Epidermal melanocyte (primary cell): ENCODE results near the gene NATD1.

Experiments used
- DNase-seq: peaks from one replicate; pipeline ENCODE4 v3.0.0; 2011; ENCODE audit warnings: low spot score; ENCODE audit not compliant: insufficient read length

Gene NATD1

DNA sequence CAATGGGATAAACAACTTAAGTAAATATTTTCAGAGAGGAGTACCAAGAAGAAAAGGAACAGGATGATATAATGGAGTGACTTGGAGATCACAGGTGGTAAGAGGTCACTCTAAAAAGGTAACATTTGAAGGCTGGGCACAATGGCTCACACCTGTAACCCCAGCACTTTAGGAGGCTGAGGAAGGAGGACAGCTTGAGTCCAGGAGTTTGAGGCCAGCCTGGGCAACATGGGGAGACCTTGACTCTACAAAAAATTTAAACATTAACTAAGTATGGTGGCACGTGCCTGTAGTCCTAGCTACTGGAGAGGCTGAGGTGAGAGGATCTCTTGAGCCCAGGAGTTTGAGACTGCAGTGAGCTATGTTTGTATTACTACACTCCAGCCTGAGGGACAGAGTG is 35.9 kb downstream of the NATD1 start:
- DNase-seq = no peak

DNA sequence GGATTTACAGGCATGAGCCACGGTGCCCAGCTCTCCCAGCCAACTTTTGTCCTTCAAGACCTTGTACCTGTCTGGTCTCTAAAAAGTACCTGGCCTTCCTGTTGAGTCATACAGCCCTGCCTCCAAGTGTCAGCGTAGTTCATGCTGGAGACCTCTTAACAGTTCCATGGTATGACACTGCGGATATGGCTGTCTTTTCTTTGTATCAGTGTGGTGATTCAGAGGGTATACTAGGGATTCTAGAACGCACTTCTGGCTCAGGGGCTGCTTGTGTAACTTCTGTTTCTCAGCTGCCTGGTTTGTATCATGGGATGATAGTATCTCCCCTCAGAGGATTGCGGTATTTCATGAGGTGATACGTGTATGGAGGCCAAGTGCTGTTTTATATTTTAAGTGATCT is 37.3 kb downstream of the NATD1 start:
- no peak for DNase-seq

DNA sequence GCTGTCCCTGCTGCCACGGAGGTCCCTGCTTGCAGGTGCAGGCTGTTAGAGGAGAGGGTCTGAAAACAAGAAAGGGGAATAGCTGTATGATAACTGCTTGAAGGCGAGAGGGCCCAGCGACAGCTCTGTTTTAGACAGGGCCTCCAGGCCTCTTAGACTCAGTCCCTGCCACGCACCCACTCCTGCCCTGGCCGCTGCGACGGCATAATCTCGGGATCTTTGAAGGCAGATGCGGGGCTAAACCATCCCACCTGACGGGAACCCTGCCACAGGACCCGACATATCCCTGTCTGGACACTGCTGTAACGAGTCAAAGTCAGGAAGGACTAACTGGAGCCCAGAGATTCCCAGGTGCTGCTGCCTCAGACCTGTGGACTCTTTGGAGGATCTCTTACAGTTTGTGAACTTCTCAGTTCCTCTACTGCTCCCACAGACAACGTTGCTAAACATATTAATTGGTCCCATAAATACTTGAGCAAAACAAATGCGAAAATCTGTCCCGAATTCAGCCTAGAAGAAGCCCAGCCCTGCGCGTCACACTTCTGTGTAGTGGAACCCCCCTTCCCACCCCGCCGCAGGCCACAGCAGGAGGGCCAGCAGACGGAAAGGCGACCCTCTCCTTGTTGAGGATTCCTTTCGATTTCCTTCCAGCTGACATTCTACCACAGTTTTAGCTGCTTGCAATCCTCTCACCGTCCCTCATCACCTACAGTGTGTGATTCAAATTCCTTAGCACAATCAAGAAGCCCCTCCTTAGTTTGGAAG is 38.3 kb downstream of the NATD1 start:
- DNase-seq = no peak

DNA sequence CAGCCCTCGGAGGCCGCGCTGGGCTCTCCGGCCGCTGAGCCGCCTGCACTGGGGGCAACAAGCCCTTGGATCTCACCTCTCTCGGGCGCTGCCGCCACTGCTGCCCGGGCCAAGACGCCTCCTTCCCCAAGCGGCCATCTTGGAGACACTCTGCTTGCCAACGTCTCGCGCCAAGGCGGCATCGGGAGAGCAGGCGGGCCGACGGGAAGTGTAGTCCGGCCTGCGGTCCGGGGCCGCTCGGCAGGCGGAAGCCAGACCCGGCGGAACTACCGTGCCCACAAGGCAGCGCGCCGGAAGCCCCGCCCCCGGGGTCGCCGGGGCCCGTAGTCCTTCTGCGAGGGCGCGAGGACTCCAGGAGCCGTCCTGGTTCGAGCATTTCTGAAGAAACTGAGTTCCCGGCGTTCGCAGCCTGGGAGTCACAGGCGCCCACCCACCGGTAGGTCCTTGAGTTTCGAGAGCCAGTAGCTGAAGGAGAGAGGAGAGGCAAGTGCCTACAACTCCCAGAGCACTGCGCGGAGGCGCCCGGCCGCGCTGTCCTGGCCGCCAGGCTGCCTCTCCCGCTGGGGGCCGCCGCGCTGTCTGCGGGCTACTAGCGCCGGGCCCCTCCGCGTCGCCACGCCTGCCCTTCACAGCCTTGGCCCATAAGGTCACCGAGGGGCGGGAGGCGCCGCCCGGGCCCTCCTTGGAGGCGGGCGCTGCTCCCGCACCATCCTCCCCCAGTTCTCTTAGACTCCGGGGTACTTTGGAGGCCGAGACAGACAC is 39.0 kb downstream of the NATD1 start, which contains the start of gene TMEM11:
TMEM11 (minus strand) TSS at position 147 of the 762 bp plus-strand sequence; CDS start at position 138, 9 bp downstream.
- peak; percentile 95 for DNase-seq

DNA sequence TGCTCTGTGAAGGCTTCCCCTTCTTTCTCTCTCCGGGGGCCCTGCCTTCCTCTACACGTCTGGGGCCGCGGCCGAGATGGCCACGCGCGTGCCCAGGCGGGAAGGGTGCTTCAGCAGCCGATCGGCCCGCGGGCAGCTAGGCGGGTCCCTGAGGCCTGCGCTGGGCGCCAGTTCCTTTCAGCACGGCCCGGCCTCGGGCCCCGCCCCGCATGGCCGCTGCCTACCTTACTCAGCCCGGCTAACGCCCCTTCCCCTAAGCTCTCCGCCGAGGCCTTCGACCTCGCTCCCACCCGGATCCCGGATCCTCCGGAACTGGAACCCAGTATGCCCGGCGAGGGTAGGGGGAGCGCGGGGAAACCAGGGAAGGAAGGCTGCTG is 39.6 kb downstream of the NATD1 start:
- no peak for DNase-seq

DNA sequence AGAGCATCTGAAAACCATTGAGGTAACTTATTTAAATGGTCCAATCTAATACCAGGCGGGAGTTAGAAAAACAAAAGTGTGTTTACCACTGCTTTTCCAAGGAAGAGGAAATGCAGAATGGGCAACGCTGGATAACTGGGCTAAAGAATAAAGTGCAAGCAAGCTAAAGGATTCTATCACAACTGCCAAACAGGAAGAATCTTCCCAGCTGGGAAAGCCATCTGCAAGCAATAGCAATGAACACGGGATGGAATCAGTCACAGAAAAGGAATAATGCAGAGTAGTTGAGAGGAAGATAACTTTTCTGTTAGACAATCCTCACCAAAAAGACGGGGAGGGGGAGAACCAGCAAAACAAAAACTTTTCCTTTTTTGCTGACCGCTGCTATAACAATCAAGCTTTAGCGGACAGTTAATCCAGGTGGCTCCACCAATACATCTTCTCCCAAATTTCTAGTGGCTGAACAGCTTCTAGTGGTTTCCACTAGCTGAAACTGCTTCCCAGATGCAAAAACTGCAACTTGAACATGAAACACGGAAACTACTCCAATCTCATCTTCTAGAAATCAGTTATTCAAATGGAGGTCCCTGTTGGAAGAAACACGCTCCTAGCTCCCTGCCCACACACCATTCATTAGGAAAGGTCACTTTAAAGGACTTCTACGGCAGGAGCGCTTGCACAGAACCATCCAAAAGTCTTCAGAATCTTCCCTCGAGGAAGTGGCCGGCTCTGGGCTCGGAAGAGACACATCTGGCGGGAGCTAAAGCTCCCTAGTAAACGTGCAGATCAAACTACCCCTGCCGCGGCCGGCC is 40.2 kb downstream of the NATD1 start:
- no peak for DNase-seq

DNA sequence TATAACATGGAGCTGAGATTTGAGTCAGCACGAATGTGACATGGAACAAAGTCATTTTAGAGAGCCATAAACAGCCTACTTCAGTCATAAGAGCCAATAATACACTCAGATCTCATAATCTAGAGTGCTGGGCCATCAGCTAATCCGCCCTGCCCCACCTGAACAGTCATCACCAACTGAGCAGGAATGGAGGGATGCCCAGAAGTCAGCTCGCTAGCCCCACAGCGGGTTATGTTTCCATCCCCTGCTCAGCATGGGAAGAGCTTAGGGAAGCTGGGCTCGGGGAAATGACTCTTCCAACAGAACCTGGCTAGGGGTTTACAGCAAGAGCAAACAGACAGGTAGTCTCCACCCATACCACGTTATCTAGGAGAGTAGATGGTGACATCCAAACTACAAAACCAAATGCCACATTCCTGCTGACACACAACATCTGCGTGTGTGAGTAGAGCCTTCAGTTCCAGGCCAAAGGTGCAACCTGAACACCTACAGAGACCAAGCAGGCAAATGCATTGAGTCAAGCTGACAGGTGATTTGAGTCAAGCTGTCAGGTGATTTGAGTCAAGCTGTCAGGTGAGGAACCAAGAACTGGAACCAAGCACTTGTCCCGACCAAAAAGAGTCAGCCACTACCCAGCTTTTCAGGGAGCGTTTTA is 41.3 kb downstream of the NATD1 start:
- no peak for DNase-seq

DNA sequence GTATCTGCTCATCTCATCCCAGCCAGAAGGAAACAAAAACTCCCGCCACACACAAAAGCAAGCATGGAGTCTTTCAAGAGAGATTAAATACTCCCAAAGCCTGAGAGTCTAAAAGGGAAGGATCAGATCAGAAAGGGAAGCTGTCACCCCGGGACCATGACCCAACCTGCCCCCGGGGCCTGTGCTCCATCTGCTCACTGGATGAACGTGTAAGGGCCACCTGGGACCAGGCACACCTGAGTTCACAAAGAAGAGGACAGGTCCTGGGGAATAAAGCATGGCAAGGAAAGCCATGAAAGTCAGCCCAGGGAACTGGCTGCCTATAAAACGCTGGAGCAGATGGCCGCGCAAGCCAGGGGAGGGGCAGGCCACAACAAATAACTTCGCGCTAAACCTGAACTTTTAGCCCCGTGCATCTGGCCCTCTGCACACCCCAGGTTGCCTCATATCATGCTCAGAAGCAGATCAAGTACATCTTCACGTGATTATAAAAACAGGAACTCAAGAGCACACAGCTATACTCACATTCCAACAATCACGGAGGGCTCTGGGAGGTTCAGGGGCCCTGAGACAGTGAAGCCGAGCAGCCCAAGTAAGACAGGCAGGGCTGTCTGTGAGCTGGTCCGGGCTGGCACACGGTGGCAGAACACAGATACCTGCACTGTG is 42.7 kb downstream of the NATD1 start:
- DNase-seq = no peak

DNA sequence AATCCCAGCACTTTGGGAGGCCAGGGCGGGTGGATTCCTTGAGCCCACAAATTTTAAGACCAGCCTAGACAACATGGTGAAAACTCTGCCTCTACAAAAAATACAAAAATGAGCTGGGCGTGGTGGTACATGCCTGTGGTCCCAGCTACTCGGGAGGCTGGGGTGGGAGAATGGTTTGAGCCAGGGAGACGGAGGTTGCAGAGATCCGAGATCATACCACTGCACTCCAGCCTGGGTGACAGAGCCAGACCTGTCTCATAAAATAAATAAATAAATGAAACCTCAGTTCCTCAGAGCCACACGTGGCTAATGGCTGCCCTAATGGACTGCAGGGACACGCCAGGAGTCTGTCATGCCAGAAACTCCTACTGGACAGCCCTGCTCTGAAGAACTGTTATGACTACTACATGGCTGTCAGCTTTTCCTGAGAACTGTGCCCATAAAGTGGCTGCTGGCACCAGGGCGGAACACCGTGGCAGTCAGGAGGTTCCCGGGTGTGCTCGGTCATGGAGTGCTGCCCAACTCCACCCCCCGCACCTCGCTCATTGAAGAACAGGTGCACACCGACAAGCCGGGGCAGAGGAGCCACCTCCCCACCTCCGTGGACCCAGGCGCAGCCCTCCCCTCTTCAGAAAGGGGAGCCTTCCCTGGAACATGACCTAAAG is 43.6 kb downstream of the NATD1 start:
- DNase-seq = no peak

DNA sequence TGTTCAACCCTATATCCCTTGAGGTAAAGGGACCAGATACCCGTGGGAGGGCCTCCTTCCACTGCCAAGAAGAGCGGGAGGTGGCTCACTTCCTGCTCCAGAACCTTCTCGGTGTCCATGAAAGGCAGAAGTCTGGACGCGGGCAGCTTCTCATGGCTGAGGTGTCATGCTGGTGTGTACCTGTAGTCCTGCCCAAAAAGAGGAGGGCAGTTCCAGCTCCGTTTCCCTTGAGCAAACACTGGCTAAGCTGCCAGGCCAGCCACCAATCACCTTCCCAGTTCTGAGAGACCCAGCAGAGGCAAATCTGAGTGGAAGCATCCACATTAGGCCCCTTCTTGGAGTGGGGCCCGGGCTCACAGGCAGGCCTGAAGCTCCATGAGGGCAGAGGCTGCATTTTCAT is 44.9 kb downstream of the NATD1 start:
- DNase-seq = no peak

DNA sequence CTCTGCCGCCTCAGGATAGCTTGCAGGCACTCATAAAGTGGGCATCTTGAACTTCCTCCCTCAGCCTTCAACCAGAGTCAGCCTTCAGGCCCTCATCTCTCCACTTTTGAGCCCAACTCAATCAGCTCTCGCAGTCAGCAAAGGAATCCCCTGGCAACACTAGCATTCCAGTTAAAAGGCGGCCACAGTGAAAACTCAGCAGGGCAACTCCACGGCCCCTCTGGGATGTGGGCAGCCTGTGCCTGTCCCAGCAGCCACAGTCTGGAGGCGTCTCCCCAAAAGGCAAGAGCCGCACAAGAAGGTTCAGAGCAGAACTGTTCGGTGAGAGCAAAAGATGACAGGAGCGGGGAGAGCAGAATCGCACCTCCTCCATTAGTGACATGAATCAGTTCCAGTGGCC is 48.3 kb downstream of the NATD1 start:
- DNase-seq = no peak

DNA sequence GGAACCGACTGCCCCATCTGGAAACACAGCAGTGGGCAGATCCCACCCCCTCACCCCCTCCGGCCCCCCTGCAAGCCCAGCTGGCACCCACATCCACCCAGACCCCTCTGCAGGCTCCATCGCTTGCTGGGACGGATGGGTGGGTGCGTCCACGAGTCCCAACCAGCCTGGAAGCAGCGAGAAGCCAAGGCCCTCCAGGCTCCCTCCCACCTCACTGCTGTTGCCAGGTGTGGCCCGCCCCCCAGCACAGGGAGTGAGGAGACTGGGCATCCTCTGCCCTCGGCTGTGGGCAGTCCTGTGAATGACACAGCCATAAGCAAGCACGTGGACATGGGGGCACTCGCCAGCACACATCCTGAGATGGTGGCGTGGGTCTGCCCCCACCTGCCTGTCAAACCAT is 50.7 kb downstream of the NATD1 start:
- DNase-seq = no peak

DNA sequence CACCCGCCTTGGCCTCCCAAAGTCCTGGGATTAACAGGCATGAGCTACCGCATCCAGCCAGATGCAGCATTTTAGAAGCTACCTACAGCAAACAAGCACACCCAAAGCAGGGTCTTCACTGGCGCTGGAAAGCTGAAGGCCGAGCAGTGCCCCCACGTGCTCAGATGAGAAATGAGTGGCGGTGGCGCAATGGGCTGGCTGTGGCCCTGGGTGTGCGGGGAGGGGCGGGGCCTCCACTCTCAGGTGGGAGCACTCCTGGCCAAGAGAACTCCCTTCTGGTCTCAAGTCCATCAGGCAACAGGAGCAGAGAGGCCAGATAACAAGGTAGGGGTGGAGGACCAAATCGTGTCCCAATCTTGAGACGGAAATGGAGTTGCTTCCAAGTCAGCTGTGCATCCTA is 51.3 kb downstream of the NATD1 start:
- no peak for DNase-seq

DNA sequence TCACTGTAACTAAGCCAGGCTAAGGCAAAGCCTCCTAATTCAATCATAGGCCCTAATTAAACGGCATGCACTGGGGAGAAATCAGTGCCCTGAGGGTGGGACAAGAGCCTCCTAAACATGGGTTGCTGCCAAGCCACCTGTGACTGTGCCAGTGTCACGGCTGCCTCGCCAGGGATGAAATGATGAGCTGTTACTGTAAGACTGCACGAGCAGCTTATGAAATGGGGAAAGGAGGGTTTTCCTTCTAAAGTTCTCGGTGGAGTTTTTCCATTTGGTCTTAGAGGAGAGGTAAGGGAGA is 52.0 kb downstream of the NATD1 start:
- peak; percentile 61 for DNase-seq

DNA sequence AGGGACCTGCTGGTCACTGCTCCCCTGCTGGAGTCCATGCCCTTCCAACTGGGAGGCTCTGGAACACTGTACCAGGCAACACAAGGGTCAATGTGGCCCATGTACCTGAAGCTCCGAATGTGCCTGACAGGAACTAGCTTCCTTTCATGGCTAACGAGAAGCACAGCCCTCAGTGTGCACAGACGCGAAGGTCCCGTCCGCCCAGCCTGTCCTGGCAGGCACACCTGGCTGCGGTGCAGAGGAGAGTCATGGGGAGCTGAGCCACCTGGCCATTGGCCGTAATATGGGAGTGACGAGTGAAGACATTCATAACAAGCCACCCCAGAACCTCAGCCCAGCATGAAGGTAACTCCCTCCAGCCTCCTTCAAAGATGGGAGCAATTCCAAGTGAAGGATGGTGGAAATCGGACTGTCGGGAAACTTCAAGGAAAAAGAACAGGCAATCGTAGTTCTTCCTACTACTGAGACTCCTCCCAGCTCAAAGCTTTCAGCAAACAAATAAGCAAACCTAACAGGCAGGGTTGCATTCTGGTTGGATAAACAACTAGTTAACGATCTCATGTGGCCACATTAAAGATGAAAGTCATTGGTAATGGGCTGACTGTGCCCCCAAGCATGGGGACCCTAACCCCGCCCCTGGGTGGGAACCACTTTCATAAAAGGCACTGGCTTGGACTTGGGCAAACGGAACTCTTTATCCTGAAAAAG is 52.5 kb downstream of the NATD1 start:
- no peak for DNase-seq

DNA sequence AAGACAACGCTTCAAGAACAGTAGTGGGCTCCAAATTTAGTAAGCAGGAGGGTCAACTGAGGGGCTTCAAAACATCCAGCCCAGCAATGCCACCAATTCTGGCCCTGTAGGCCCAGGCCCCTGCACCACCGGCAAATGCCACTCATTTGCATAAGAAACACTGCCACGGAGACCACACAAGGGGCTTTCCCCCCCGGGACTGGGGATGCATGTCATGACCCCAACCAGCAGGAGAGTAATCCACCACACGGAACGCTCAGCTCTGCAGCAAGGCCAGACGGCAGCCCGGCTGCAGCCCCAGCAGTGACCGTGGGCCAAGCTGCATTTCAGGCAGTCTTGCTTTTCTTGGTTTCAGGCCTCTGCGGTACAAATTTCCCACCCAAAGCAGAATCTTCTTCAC is 53.4 kb downstream of the NATD1 start:
- DNase-seq = no peak

DNA sequence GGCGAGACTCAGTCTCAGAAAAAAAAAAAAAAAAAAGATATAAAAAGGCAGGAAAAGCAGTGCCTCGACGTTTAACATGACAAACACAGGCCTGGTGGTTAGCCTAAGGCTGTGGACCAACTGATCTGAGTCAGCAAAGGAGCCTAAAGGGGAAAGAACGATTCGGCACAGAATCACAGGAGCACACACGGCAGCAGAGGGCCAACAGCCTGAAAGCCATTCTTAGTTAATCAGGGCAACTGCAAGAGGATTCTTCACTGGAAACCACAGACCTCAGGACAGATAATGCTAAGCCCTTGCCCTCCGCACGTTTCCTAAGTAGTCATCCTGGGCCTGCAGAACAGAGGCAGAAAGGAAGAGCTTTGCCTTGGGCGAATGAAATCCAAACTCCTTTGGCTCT is 53.9 kb downstream of the NATD1 start:
- peak; percentile 60 for DNase-seq

DNA sequence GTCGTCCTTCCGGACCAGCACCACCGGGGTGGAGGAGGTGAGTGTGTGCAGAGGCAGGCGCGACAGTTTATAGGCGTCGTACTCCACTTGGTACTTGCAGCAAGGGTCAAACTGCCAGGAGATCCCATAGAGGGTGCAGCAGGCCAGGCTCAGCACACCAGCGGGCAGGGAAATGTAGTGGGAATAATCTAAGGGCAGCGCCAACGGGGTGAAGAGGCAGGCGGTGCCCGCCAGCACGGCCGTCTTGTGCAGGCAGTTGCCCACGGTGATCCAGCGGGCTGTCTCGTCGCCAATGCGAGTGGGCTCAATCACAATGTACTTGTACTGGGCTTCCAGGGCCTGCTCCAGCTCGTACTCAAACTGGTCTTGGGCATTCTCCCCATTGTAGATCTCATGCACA is 54.8 kb downstream of the NATD1 start:
- no peak for DNase-seq

DNA sequence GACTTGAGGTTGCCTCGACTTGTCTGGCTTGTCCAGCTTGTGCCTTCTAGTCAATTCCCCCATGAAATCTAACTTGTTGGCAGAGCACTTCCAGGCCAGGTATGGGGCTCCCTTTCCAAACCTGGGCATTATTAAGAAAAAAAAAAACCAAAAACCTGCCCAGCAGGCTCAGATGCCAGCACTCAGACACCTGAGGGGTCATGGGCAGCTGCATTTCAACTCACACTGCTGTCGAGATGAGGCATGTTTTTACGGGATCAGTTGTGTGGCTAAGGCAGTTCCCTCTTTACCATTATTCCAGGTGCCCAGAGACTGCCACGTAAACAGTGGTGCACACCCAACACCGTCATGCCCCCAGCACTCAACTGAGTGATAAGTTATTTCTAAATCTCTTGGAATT is 57.1 kb downstream of the NATD1 start:
- DNase-seq = no peak

DNA sequence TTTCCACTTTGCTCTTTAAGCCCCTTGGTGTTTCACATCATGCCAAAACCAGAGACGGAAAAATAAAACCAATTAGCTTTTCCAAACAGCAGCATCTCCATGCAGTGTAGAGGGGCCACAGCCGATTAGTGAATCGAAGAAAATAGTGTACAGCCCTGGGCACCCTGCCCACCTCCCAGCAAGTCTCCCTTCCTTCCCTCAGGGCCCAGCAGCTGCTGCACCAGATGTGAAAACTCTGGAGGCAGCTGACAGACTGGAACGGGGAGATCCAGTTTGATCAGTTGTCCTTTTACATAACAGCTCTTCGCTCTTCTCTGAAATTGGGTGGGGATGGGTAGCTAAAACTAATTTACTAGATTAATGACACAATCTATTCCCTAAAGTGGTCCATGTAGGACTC is 58.5 kb downstream of the NATD1 start:
- peak; percentile 49 for DNase-seq
